GM12878 (cell line): ENCODE data around the gene FAM234A. TPM values are rescaled to one million over a fixed set of nuclear protein-coding genes. Genes with fewer than 3 reads are reported as not detected.

Experiments used
- ATAC-seq: fragments of 200-7000 bp; cut with Tn5 transposase; 3 replicates; pipeline ENCODE4 v1.9.1; 2020; ENCODE audit warnings: mild to moderate bottlenecking, moderate library complexity
- BruUV-seq: library from RNA; stranded (reverse); fragments of 400-500 nt; replicated peaks from 2 replicates; lab custom pipeline; 2021; lab: Mats Ljungman, UMichigan
- CTCF ChIA-PET: fragments of 300-600 bp; sonication (Branson Sonifier 250); formaldehyde crosslinking; extraction: SDS; loops from one replicate; lab custom pipeline; 2021; ENCODE audit warnings: inconsistent platforms; lab: Yijun Ruan, JAX
- POLR2A ChIA-PET: fragments of 350-600 bp; formaldehyde crosslinking; extraction: SDS; loops from one replicate; lab custom pipeline; 2021; ENCODE audit warnings: inconsistent platforms; lab: Charles Lee
- RAD21 ChIA-PET: fragments of 300-600 bp; sonication (Branson Sonifier 250); formaldehyde crosslinking; loops from one replicate; lab custom pipeline; 2023; ENCODE audit warnings: antibody characterized with exemption; ENCODE audit not compliant: unreplicated experiment; lab: Charles Lee
- SMC1A ChIA-PET: fragments of 300-600 bp; sonication (Branson Sonifier 250); formaldehyde crosslinking; loops from one replicate; lab custom pipeline; 2023; ENCODE audit not compliant: unreplicated experiment, uncharacterized antibody; lab: Charles Lee
- DNase-seq: peaks from one replicate; pipeline ENCODE4 v3.0.0-alpha.2; 2011; ENCODE audit warnings: low read depth, low spot score
- FAIRE-seq: peaks from 3 replicates; lab custom pipeline; 2011; peaks lifted over from hg19 to GRCh38; lab: Jason Lieb, UNC
- H2AFZ ChIP-seq: 2 replicates; pipeline ENCODE4 v1.6.0; 2011; ENCODE audit warnings: low read depth, low read length, control low read depth; ENCODE audit not compliant: control insufficient read depth
- H3K27ac ChIP-seq: 2 replicates; pipeline ENCODE4 v1.5.1; 2011; ENCODE audit warnings: control low read depth; ENCODE audit not compliant: control insufficient read depth, insufficient read depth
- H3K27me3 ChIP-seq, 2 experiments: replicated peaks in 1 of 2; 2 replicates each; pipeline versions ENCODE4 v1.6.0 to v1.6.1; 2011; ENCODE audit warnings: low read length in 1 of 2; ENCODE audit not compliant: control insufficient read depth in 2 of 2, insufficient read depth in 2 of 2
- H3K36me3 ChIP-seq, 2 experiments: 2 replicates each; pipeline ENCODE4 v1.5.1; 2011; ENCODE audit warnings: low read length in 1 of 2; ENCODE audit not compliant: control insufficient read depth in 2 of 2, insufficient read depth in 2 of 2
- H3K4me1 ChIP-seq: 2 replicates; pipeline ENCODE4 v1.6.1; 2011; ENCODE audit warnings: mild to moderate bottlenecking, low read length, moderate library complexity, mixed read lengths; ENCODE audit not compliant: control insufficient read depth, insufficient read depth
- H3K4me2 ChIP-seq: 2 replicates; pipeline ENCODE4 v1.6.0; 2011; ENCODE audit warnings: control low read depth; ENCODE audit not compliant: control insufficient read depth, insufficient read depth
- H3K4me3 ChIP-seq: fragments of 200-600 bp; sonication (generic); 2 replicates; pipeline ENCODE4 v1.5.1; 2016
- H3K79me2 ChIP-seq: 2 replicates; pipeline ENCODE4 v1.6.0; 2011; ENCODE audit warnings: low read length; ENCODE audit not compliant: control insufficient read depth, insufficient read depth
- H3K9ac ChIP-seq: 2 replicates; pipeline ENCODE4 v1.8.0; 2011; ENCODE audit warnings: low read length, control low read depth, mixed read lengths; ENCODE audit not compliant: control insufficient read depth, insufficient read depth
- H3K9me3 ChIP-seq: replicated peaks from 3 replicates; pipeline ENCODE4 v1.5.1; 2011; ENCODE audit warnings: mild to moderate bottlenecking, low read length; ENCODE audit not compliant: control insufficient read depth, insufficient read depth
- H4K20me1 ChIP-seq: 2 replicates; pipeline ENCODE4 v1.6.0; 2011; ENCODE audit not compliant: control insufficient read depth, insufficient read depth
- CBX3 ChIP-seq: fragments of 200-600 bp; sonication (generic); IDR thresholded peaks from 2 replicates; pipeline ENCODE4 v1.6.1; 2016; ENCODE audit warnings: low read depth, borderline replicate concordance
- ETV6 ChIP-seq, 2 experiments: fragments of 450-650 bp in 1 of 2; IDR thresholded peaks in 1 of 2; conservative IDR thresholded peaks in 1 of 2; 2 replicates each; pipeline ENCODE4 v1.6.1; 2014; ENCODE audit warnings: antibody characterized with exemption in 1 of 2, borderline replicate concordance in 1 of 2, low read depth in 1 of 2, mild to moderate bottlenecking in 1 of 2, moderate library complexity in 1 of 2
- MYB ChIP-seq: fragments of 150-350 bp; IDR thresholded peaks from 2 replicates; pipeline ENCODE4 v1.6.1; 2014; ENCODE audit warnings: mild to moderate bottlenecking, low read depth, low read length, borderline replicate concordance
- NFIC ChIP-seq: IDR thresholded peaks from 2 replicates; pipeline ENCODE4 v1.6.1; 2012; ENCODE audit warnings: low read depth, mild to moderate bottlenecking, inconsistent platforms, low read length, moderate library complexity
- NR2C2 ChIP-seq: IDR thresholded peaks from 2 replicates; pipeline ENCODE4 v1.6.1; 2011; ENCODE audit warnings: borderline replicate concordance, low read depth; ENCODE audit not compliant: control insufficient read depth, insufficient read length
- POLR2A ChIP-seq: IDR thresholded peaks from 2 replicates; pipeline ENCODE4 v1.6.1; 2011; ENCODE audit warnings: low read depth, mild to moderate bottlenecking, low read length
- POLR2AphosphoS5 ChIP-seq: IDR thresholded peaks from 2 replicates; pipeline ENCODE4 v1.6.1; 2011; ENCODE audit warnings: mild to moderate bottlenecking, low read length, inconsistent platforms
- RAD21 ChIP-seq: IDR thresholded peaks from 2 replicates; pipeline ENCODE4 v1.6.1; 2011; ENCODE audit warnings: mild to moderate bottlenecking, low read depth, low read length, moderate library complexity; ENCODE audit not compliant: insufficient read depth
- RCOR1 ChIP-seq: conservative IDR thresholded peaks from 2 replicates; pipeline ENCODE4 v1.6.1; 2012; ENCODE audit warnings: low read depth, low read length, improper control_type of control experiment
- SUPT20H ChIP-seq: IDR thresholded peaks from 2 replicates; pipeline ENCODE4 v1.6.1; 2011; ENCODE audit warnings: low read depth, mild to moderate bottlenecking, low read length, moderate library complexity, borderline replicate concordance; ENCODE audit not compliant: control insufficient read depth
- ZNF687 ChIP-seq: fragments of 450-650 bp; IDR thresholded peaks from 2 replicates; pipeline ENCODE4 v1.6.1; 2017; ENCODE audit warnings: mild to moderate bottlenecking, moderate library complexity
- ZZZ3 ChIP-seq: IDR thresholded peaks from 2 replicates; pipeline ENCODE4 v1.6.1; 2011; ENCODE audit warnings: low read depth; ENCODE audit not compliant: control insufficient read depth, insufficient read length
- WGBS: methylation state at CpG from one replicate; pipeline ENCODE4 v1.1.6; 2016; ENCODE audit warnings: low lambda C conversion rate; ENCODE audit not compliant: insufficient replicate concordance, insufficient coverage; ENCODE audit errors: missing lambda C conversion rate; 5-methylcytosine and 5-hydroxymethylcytosine counted together
- in situ Hi-C: fragments of 300-500 bp; cut with MboI; formaldehyde crosslinking; loops from 9 replicates; pipeline ENCODE4 v1.14.3; 2018; ENCODE audit warnings: mixed read lengths
- intact Hi-C: fragments of 100-400 bp; cut with micrococcal nuclease; formaldehyde crosslinking; loops from one replicate; pipeline ENCODE4 v1.14.2; 2022; ENCODE audit not compliant: unreplicated experiment
- polyA plus RNA-seq, 11 experiments: library from polyadenylated mRNA; depleted of rRNA in 4 of 11; unstranded in 6 of 11; stranded (reverse) in 5 of 11; fragments of >200 nt; fragmentation: Nextera tagmentation in 4 of 11; fragmentation: Illumina TruSeq in 1 of 11; extraction: Ambion mirVana in 4 of 11; extraction: Trizol in 1 of 11; gene quantifications; 1 replicate in 1 of 11; 2 replicates in 10 of 11; pipeline versions ENCODE4 v1.2.1 to v1.2.3, GENCODE V29; 2011 to 2016; ENCODE audit warnings: inconsistent platforms in 2 of 11, missing spikeins in 2 of 11, low read depth in 1 of 11
- total RNA-seq, 4 experiments: library from RNA; depleted of rRNA in 3 of 4; stranded (reverse); fragments of >200 nt in 3 of 4; fragmentation: Illumina TruSeq in 1 of 4; extraction: Trizol in 1 of 4; gene quantifications; 2 replicates each; pipeline versions ENCODE4 v1.2.1 to v1.2.3, GENCODE V29; 2013 to 2021

FAM234A gene
- total and polyA plus RNA-seq, 10 of the 15 experiments (the other 5 are each of a cell fraction or from before 2014, with no cell fraction given), result 1.6 to 37.6 (median 17.3) TPM

GRCh38 chr16:280552-280951 lies 45.9 kb downstream of the FAM234A start, which contains the start of gene ARHGDIG:
ARHGDIG (plus strand) TSS chr16:280591; CDS start chr16:280681, 90 bp downstream.
- FAIRE-seq, result no peak
- CTCF ChIA-PET, result no interaction called here
- Histone ChIP-seq H3K9me3 (no peaks in the 10 kb centered on the region), H3K79me2 (no peaks in the 10 kb centered on the region), H2AFZ (no peak within 1 kb of the TSS), H3K27ac (no peak within 1 kb of the TSS), H4K20me1 (no peaks in the 10 kb centered on the region), H3K4me2 (no peak within 1 kb of the TSS), H3K4me3 (no peak within 1 kb of the TSS), H3K4me1 (no peaks in the 10 kb centered on the region), H3K36me3 (no peaks in the 10 kb centered on the region), H3K9ac (no peak within 1 kb of the TSS), H3K27me3 (peaks cover 0 to 3% of the 10 kb centered on the region in 2 experiments; a peak in 2 of 4 replicates)
- SMC1A ChIA-PET, result no interaction called here
- 17% methylated on average over 21 of the region's 54 CpGs for WGBS
- no TSS peak for BruUV-seq
- intact Hi-C loops (no loop called here), in situ Hi-C loops (no loop called here)
- ATAC-seq, result no peak
- POLR2A ChIA-PET, result no interaction called here
- TF ChIP-seq POLR2AphosphoS5, result no peak
- TF ChIP-seq RCOR1, result no peak
- TF ChIP-seq ZZZ3, result no peak
- no peak for TF ChIP-seq CBX3
- RAD21 ChIA-PET, result no interaction called here
- DNase-seq, result no peak

- Histone ChIP-seq H2AFZ (no peak overlapping the region), H3K4me2 (no peak overlapping the region), H3K27me3 (peaks cover 0 to 3% of the 10 kb centered on the region in 2 experiments; a peak in 2 of 4 replicates), H3K9ac (no peak overlapping the region), H3K4me1 (no peaks in the 10 kb centered on the region), H3K4me3 (no peak overlapping the region), H3K36me3 (no peaks in the 10 kb centered on the region), H3K27ac (no peak overlapping the region), H3K79me2 (no peaks in the 10 kb centered on the region), H3K9me3 (no peaks in the 10 kb centered on the region), H4K20me1 (no peaks in the 10 kb centered on the region)
- TF ChIP-seq NR2C2, result no peak
- TF ChIP-seq MYB, result no peak
- TF ChIP-seq SUPT20H, result no peak
- no peak for TF ChIP-seq ZNF687
- no peak for TF ChIP-seq ZZZ3
- no peak for TF ChIP-seq ETV6 (conservative IDR thresholded peaks at IDR 0.05 in 1 of 2, IDR thresholded peaks at IDR 0.05 in 1 of 2; ENCODE audit: borderline replicate concordance in 1 of 2, low read depth in 1 of 2)
- TF ChIP-seq RAD21, result no peak
- no peak for TF ChIP-seq POLR2A
- no peak for TF ChIP-seq NFIC
- ATAC-seq (no peak), DNase-seq (no peak), FAIRE-seq (no peak)
- no TSS peak for BruUV-seq
- ChIA-PET SMC1A (no interaction called here), POLR2A (no interaction called here), RAD21 (no interaction called here), CTCF (no interaction called here)
- intact Hi-C loops, result no loop called here
- in situ Hi-C loops, result no loop called here
- WGBS, result 58% methylated on average over 23 of the region's 27 CpGs
Measured at GRCh38 chr16:280991-281659, 46.5 kb downstream of the FAM234A start.
